Measurements from ENCODE around the gene TMEM266. TPM values are rescaled to one million over a fixed set of nuclear protein-coding genes. Genes with fewer than 3 reads are reported as not detected.

The TMEM266 gene
- total RNA-seq, 1 donor from 2014 or later, result 8.1 TPM

- H3K27ac Mint-ChIP-seq (ENCODE audit: unreplicated experiment), result no peak overlapping the region
- TF ChIP-seq CTCF (IDR thresholded peaks at IDR 0.05; ENCODE audit: unreplicated experiment), result no peak
- no peaks in the 10 kb centered on the region for H3K27me3 Mint-ChIP-seq (ENCODE audit: unreplicated experiment)
- H3K4me1 Mint-ChIP-seq (ENCODE audit: unreplicated experiment), result peaks cover 19% of the 10 kb centered on the region
- peaks cover 5% of the 10 kb centered on the region for H3K36me3 Mint-ChIP-seq (ENCODE audit: low read depth, unreplicated experiment)
- no peaks in the 10 kb centered on the region for H3K9me3 Mint-ChIP-seq (ENCODE audit: unreplicated experiment)
- no peak for DNase-seq (ENCODE audit: low spot score)
- no peak overlapping the region for H3K4me3 Mint-ChIP-seq (ENCODE audit: unreplicated experiment)
Observed at GRCh38 chr15:76073554-76073953, 13.8 kb downstream of the TMEM266 start.

DNA sequence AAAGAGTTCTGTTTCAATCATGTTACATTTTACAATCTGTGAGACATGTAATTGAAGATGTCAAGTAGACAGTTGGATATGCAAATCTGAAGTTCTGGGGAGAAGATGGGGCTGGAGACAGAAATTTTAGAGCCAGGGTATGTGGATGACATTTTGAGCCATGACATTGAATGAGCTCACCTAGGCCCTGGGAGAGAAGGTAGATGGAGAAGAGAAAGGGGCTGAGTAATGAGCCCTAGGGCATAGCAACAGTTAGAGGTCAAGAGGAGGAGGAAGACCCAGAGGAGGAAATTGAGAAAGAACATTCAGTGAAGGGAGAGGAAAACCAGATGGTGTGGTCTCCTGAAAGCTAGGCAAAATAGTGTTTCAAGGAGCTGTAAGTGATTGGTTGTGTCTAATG is 15.3 kb downstream of the TMEM266 start:
- no peak for DNase-seq (ENCODE audit: low spot score)
- Mint-ChIP-seq H3K9me3 (ENCODE audit: unreplicated experiment) (no peaks in the 10 kb centered on the region), H3K36me3 (ENCODE audit: low read depth, unreplicated experiment) (peaks cover 4% of the 10 kb centered on the region), H3K4me3 (ENCODE audit: unreplicated experiment) (no peak overlapping the region), H3K27me3 (ENCODE audit: unreplicated experiment) (no peaks in the 10 kb centered on the region), H3K27ac (ENCODE audit: unreplicated experiment) (no peak overlapping the region), H3K4me1 (ENCODE audit: unreplicated experiment) (peaks cover 21% of the 10 kb centered on the region)
- TF ChIP-seq CTCF (IDR thresholded peaks at IDR 0.05; ENCODE audit: unreplicated experiment), result no peak

DNA sequence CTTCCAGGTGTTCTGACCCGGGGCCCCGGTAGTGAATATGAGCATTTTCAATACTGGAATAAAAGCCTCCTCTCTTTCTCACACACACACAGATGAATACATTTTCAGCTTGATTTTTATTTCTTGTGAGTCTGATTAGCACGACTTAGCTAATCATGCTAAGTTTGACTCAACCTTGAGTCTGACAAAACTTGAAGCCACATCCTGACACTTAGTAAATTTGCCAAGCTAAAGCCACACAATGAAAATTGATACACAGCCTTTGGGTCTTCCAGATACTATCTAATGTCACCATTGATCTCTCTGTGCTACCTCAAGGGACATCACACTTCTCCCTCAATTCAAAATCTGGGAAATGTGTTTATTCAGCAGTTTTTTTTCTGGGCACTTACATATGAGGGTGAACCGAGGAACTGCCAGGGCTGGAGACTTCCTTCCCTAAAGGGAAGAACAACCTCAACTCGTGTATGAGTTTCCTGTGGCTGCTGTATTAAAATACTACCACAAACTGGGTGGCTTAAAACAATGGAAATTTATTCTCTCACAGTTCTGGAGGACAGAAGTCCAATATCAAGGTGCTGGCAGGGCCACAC is 18.6 kb downstream of the TMEM266 start:
- H3K27ac Mint-ChIP-seq (ENCODE audit: unreplicated experiment), result peak overlapping the region; percentile 88
- peaks cover 17% of the 10 kb centered on the region for H3K4me1 Mint-ChIP-seq (ENCODE audit: unreplicated experiment)
- TF ChIP-seq CTCF (IDR thresholded peaks at IDR 0.05; ENCODE audit: unreplicated experiment), result no peak
- H3K4me3 Mint-ChIP-seq (ENCODE audit: unreplicated experiment), result no peak overlapping the region
- H3K27me3 Mint-ChIP-seq (ENCODE audit: unreplicated experiment), result peaks cover 2% of the 10 kb centered on the region
- H3K36me3 Mint-ChIP-seq (ENCODE audit: low read depth, unreplicated experiment), result no peaks in the 10 kb centered on the region
- no peaks in the 10 kb centered on the region for H3K9me3 Mint-ChIP-seq (ENCODE audit: unreplicated experiment)
- DNase-seq (ENCODE audit: low spot score), result no peak

DNA sequence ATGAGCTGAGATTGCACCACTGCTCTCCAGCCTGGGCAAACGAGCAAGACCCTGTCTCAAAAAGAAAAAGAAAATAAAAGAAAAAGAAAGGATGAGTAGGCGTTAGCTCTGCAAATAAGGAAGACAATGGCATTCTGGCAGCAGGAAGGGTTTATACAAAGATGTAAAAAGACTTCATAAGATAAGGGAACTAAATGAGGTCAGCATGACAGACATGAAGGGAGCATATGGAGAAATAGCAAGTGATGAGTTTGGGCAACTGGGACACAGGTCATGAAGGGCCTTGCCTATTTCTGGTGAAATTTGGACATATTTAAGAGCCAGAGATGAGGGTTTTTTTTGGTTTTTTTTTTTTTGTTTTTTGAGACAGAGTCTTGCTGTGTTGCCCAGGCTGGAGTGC is 24.5 kb downstream of the TMEM266 start:
- no peak overlapping the region for H3K27ac Mint-ChIP-seq (ENCODE audit: unreplicated experiment)
- H3K4me3 Mint-ChIP-seq (ENCODE audit: unreplicated experiment), result no peak overlapping the region
- peaks cover 9% of the 10 kb centered on the region for H3K4me1 Mint-ChIP-seq (ENCODE audit: unreplicated experiment)
- no peak for TF ChIP-seq CTCF (IDR thresholded peaks at IDR 0.05; ENCODE audit: unreplicated experiment)
- DNase-seq (ENCODE audit: low spot score), result no peak
- no peaks in the 10 kb centered on the region for H3K9me3 Mint-ChIP-seq (ENCODE audit: unreplicated experiment)
- H3K27me3 Mint-ChIP-seq (ENCODE audit: unreplicated experiment), result peaks cover 3% of the 10 kb centered on the region
- no peaks in the 10 kb centered on the region for H3K36me3 Mint-ChIP-seq (ENCODE audit: low read depth, unreplicated experiment)

GRCh38 chr15:76098685-76099084 is 38.9 kb downstream of the TMEM266 start:
- no peak for TF ChIP-seq CTCF (IDR thresholded peaks at IDR 0.05; ENCODE audit: unreplicated experiment)
- no peak overlapping the region for H3K27ac Mint-ChIP-seq (ENCODE audit: unreplicated experiment)
- peaks cover 3% of the 10 kb centered on the region for H3K36me3 Mint-ChIP-seq (ENCODE audit: low read depth, unreplicated experiment)
- no peak overlapping the region for H3K4me3 Mint-ChIP-seq (ENCODE audit: unreplicated experiment)
- peaks cover 7% of the 10 kb centered on the region for H3K27me3 Mint-ChIP-seq (ENCODE audit: unreplicated experiment)
- no peaks in the 10 kb centered on the region for H3K9me3 Mint-ChIP-seq (ENCODE audit: unreplicated experiment)
- no peaks in the 10 kb centered on the region for H3K4me1 Mint-ChIP-seq (ENCODE audit: unreplicated experiment)
- DNase-seq (ENCODE audit: low spot score), result no peak
